ENCODE results near the gene MCRS1. TPM values are rescaled to one million over a fixed set of nuclear protein-coding genes. Genes with fewer than 3 reads are reported as not detected.

The MCRS1 gene
- total and polyA plus RNA-seq, 2 donors (not counting 3 experiments of a cell fraction or from before 2014, with no cell fraction given) = 71.1 to 99.3 TPM

GRCh38 chr12:49582201-49582600, 14.3 kb upstream of the MCRS1 start:
- Histone ChIP-seq H3K4me1 (ENCODE audit: control insufficient read depth, extremely low read depth, insufficient read depth, low read length) (no peaks in the 10 kb centered on the region), H2AFZ (ENCODE audit: low read depth, low read length) (no peak overlapping the region), H3K27me3 (ENCODE audit: control insufficient read depth in 2 of 2, insufficient read depth in 2 of 2, low read length in 2 of 2) (no peaks in the 10 kb centered on the region), H4K20me1 (replicated peaks; ENCODE audit: control insufficient read depth, extremely low read depth, insufficient read depth, low read length) (no peaks in the 10 kb centered on the region), H3K79me2 (ENCODE audit: control insufficient read depth, insufficient read depth, low read length) (no peaks in the 10 kb centered on the region), H3K9ac (replicated peaks; ENCODE audit: extremely low read depth, insufficient read depth, low read length) (no peak overlapping the region), H3K4me3 (replicated peaks in 1 of 3; ENCODE audit: insufficient read depth in 1 of 3, low read depth in 1 of 3, low read length in 3 of 3) (no peak overlapping the region), H3K36me3 (ENCODE audit: control insufficient read depth in 2 of 2, extremely low read depth in 1 of 2, insufficient read depth in 2 of 2, low read length in 2 of 2) (no peaks in the 10 kb centered on the region), H3K9me1 (replicated peaks; ENCODE audit: control insufficient read depth, extremely low read depth, insufficient read depth, low read length) (no peaks in the 10 kb centered on the region), H3K4me2 (ENCODE audit: insufficient read depth, low read length) (no peak overlapping the region), H3K27ac (ENCODE audit: insufficient read depth, low read depth, low read length) (no peak overlapping the region), H3K9me3 (replicated peaks; ENCODE audit: control insufficient read depth, insufficient read depth, low read length) (no peaks in the 10 kb centered on the region)
- dilution Hi-C loops (cut with MboI; ENCODE audit: extremely low pct_ligation_motif_present, low sequenced_read_pairs) (no loop called here), intact Hi-C loops (cut with micrococcal nuclease) (no loop called here)
- no peak for DNase-seq (ENCODE audit: low read depth, low spot score)
- TF ChIP-seq MAX (IDR thresholded peaks at IDR 0.05; ENCODE audit: insufficient read depth, insufficient read length) (no peak), FOS (IDR thresholded peaks at IDR 0.05; ENCODE audit: borderline replicate concordance, insufficient read depth, low read length) (no peak), JUN (IDR thresholded peaks at IDR 0.05; ENCODE audit: borderline replicate concordance, insufficient read depth, insufficient read length, low read depth) (no peak), GATA2 (IDR thresholded peaks at IDR 0.05; ENCODE audit: insufficient read depth, insufficient read length, low read depth, low read length) (no peak), MYC (IDR thresholded peaks at IDR 0.05; ENCODE audit: low read depth, low read length) (no peak), POLR2AphosphoS5 (IDR thresholded peaks at IDR 0.05; ENCODE audit: insufficient read depth, low read depth, low read length) (no peak), EZH2 (IDR thresholded peaks at IDR 0.05; ENCODE audit: borderline replicate concordance, low read depth, low read length, severe bottlenecking) (no peak), POLR2A (IDR thresholded peaks at IDR 0.05; ENCODE audit: low read depth, low read length) (no peak)
- TF ChIP-seq, protein P1, sequence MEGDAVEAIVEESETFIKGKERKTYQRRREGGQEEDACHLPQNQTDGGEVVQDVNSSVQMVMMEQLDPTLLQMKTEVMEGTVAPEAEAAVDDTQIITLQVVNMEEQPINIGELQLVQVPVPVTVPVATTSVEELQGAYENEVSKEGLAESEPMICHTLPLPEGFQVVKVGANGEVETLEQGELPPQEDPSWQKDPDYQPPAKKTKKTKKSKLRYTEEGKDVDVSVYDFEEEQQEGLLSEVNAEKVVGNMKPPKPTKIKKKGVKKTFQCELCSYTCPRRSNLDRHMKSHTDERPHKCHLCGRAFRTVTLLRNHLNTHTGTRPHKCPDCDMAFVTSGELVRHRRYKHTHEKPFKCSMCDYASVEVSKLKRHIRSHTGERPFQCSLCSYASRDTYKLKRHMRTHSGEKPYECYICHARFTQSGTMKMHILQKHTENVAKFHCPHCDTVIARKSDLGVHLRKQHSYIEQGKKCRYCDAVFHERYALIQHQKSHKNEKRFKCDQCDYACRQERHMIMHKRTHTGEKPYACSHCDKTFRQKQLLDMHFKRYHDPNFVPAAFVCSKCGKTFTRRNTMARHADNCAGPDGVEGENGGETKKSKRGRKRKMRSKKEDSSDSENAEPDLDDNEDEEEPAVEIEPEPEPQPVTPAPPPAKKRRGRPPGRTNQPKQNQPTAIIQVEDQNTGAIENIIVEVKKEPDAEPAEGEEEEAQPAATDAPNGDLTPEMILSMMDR (IDR thresholded peaks at IDR 0.05; ENCODE audit: extremely low read depth in 1 of 2, insufficient read depth in 1 of 2, low read depth in 1 of 2, low read length in 2 of 2) = no peak
- BruUV-seq (replicated peaks) = no TSS peak
- FAIRE-seq = no peak
- ChIA-PET POLR2A (no interaction called here), CTCF (interaction anchor here (1.7 to 7.1 kb wide), 4 partner anchors 30 to 250 kb away, joined by 4 to 181 read pairs (median 72); no protein-coding TSS in a partner anchor)
